Measurements from ENCODE around the gene TWIST2.
A peak's percentile ranks its signal among the peaks of the same experiment; 100 is the strongest.

The TWIST2 gene

DNA sequence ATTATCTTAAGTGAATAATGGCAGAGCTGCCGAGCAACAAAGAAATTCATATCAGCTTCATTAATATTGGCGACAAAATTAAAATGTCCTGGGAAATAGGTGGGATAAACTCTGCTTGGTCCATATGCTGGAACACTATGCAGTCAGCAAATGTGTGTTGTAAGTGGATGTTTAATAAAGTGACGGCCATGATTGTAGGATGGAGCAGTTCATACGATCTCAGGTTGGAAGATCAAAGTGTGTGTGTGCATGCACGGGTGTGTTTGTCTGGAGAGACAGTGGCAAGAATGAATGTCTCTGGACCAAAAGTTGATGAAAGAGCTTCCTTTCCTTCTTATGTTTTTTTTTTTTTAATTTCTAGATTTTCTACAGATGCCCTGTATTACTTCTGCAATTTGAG, 14.8 kb downstream of the TWIST2 start:
- Histone ChIP-seq H3K14ac (ENCODE audit: low read length) (no peak overlapping the region), H4K91ac (ENCODE audit: low read depth, low read length, poor library complexity) (no peak overlapping the region)
- no CpG with 5 or more reads among the region's 5 CpGs for WGBS, 2 donors (ENCODE audit: extremely low coverage in 2 of 2, insufficient read length in 2 of 2, insufficient replicate concordance in 1 of 2)

DNA sequence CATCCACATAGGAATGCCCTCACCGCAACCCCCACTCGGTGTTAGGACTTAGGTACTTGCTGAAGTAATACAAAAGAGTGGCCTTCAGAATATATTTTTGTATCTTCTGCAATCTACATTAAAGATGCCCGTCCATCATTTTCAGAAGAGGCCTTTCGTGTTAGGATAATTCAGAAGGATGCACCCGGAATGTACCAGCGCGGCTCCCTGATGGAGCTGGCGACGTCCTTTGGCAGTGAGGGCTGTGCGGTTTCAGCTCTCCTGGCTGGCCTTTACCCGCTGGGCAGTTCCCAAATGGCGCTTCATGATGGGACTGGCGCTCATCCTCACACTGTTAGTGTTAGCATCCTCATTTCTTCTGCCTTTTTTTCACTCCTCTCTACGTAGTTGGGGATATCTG, 15.3 kb downstream of the TWIST2 start:
- Histone ChIP-seq H2BK5ac (ENCODE audit: low read length) (no peak overlapping the region), H3K4me3 (ENCODE audit: low read length in 2 of 2) (no peak overlapping the region), H2BK120ac (ENCODE audit: low read depth, low read length) (no peak overlapping the region), H2AFZ (ENCODE audit: low read length) (no peak overlapping the region), H3K23ac (ENCODE audit: low read depth, low read length, poor library complexity) (no peak overlapping the region), H3K9ac (ENCODE audit: low read depth, low read length, poor library complexity) (no peak overlapping the region), H2BK15ac (ENCODE audit: low read length) (no peak overlapping the region), H2AK5ac (ENCODE audit: low read depth, low read length) (no peak overlapping the region), H2BK12ac (ENCODE audit: low read length) (no peak overlapping the region), H4K91ac (ENCODE audit: low read depth, low read length, poor library complexity) (no peak overlapping the region), H4K8ac (ENCODE audit: low read depth, low read length) (no peak overlapping the region), H3K4me2 (ENCODE audit: insufficient read depth, low read length, poor library complexity, severe bottlenecking) (no peak overlapping the region), H3K27ac (replicated peaks; ENCODE audit: low read length) (no peak overlapping the region), H3K9me3 (replicated peaks in 1 of 2; ENCODE audit: control insufficient read depth in 2 of 2, insufficient read depth in 1 of 2, low read depth in 1 of 2, low read length in 2 of 2) (peaks cover 0 to 2% of the 10 kb centered on the region in 2 donors), H3K18ac (ENCODE audit: low read length) (peak overlapping the region; percentile 51), H3K14ac (ENCODE audit: low read length) (no peak overlapping the region), H3K4me1 (ENCODE audit: control insufficient read depth in 2 of 2, insufficient read depth in 1 of 2, low read depth in 1 of 2, low read length in 2 of 2) (peaks cover 10 to 23% of the 10 kb centered on the region in 2 donors), H3K36me3 (replicated peaks in 1 of 2; ENCODE audit: control insufficient read depth in 2 of 2, insufficient read depth in 2 of 2, low read length in 2 of 2) (peaks cover 0 to 2% of the 10 kb centered on the region in 2 donors), H3K27me3 (ENCODE audit: control insufficient read depth in 3 of 3, insufficient read depth in 3 of 3, low read depth in 1 of 3, low read length in 3 of 3) (peaks cover 0 to 21% (median 2%) of the 10 kb centered on the region in 3 experiments), H3K79me1 (ENCODE audit: low read depth, low read length) (no peaks in the 10 kb centered on the region), H3K4ac (ENCODE audit: low read length) (no peak overlapping the region)
- WGBS, 2 donors (ENCODE audit: extremely low coverage in 2 of 2, insufficient read length in 2 of 2, insufficient replicate concordance in 1 of 2), result no CpG with 5 or more reads among the region's 14 CpGs
- DNase-seq (ENCODE audit: low spot score), result no peak

More for the DNA sequence above, 14.8 kb downstream of the TWIST2 start:
- peaks cover 0 to 17% (median 2%) of the 10 kb centered on the region in 3 experiments for H3K27me3 ChIP-seq (ENCODE audit: control insufficient read depth in 3 of 3, insufficient read depth in 3 of 3, low read depth in 1 of 3, low read length in 3 of 3)
- no peak overlapping the region for H3K9ac ChIP-seq (ENCODE audit: low read depth, low read length, poor library complexity)
- H2AK5ac ChIP-seq (ENCODE audit: low read depth, low read length), result no peak overlapping the region
- H3K4ac ChIP-seq (ENCODE audit: low read length), result no peak overlapping the region
- no peak overlapping the region for H2BK12ac ChIP-seq (ENCODE audit: low read length)
- H3K27ac ChIP-seq (replicated peaks; ENCODE audit: low read length), result no peak overlapping the region
- H2BK15ac ChIP-seq (ENCODE audit: low read length), result no peak overlapping the region
- H3K4me1 ChIP-seq (ENCODE audit: control insufficient read depth in 2 of 2, insufficient read depth in 1 of 2, low read depth in 1 of 2, low read length in 2 of 2), result peaks cover 10 to 22% of the 10 kb centered on the region in 2 donors
- no peak overlapping the region for H2BK5ac ChIP-seq (ENCODE audit: low read length)
- peaks cover 0 to 2% of the 10 kb centered on the region in 2 donors for H3K9me3 ChIP-seq (replicated peaks in 1 of 2; ENCODE audit: control insufficient read depth in 2 of 2, insufficient read depth in 1 of 2, low read depth in 1 of 2, low read length in 2 of 2)
- no peak overlapping the region for H2AFZ ChIP-seq (ENCODE audit: low read length)
- no peak overlapping the region for H3K18ac ChIP-seq (ENCODE audit: low read length)
- no peak overlapping the region for H3K4me2 ChIP-seq (ENCODE audit: insufficient read depth, low read length, poor library complexity, severe bottlenecking)
- no peak overlapping the region for H3K23ac ChIP-seq (ENCODE audit: low read depth, low read length, poor library complexity)
- no peak overlapping the region for H4K8ac ChIP-seq (ENCODE audit: low read depth, low read length)
- H3K79me1 ChIP-seq (ENCODE audit: low read depth, low read length), result no peaks in the 10 kb centered on the region
- no peak overlapping the region for H2BK120ac ChIP-seq (ENCODE audit: low read depth, low read length)
- DNase-seq (ENCODE audit: low spot score), result no peak
- peaks cover 0 to 2% of the 10 kb centered on the region in 2 donors for H3K36me3 ChIP-seq (replicated peaks in 1 of 2; ENCODE audit: control insufficient read depth in 2 of 2, insufficient read depth in 2 of 2, low read length in 2 of 2)
- H3K4me3 ChIP-seq (ENCODE audit: low read length in 2 of 2), result no peak overlapping the region

DNA sequence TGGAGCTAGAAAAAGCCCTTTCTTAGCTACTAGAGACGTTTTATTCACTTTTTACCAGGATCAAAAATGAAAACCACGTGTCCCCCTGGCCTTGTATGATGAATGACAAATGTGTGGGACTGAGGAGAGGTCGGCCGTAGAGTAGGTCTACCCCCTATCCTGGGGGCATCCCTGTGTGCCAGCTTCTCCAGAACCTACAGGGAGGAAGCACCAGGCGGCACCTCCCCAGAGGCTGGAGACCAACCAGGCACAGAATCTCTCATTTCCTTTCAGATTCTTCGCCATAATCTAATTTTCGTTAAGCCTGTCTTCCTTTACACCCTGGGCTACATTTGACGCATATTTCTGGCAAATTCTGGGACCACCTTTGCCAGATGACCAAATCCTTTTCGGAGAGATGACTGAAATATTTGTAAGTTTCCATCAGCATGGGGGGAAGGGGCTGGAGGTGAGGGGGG, 15.9 kb downstream of the TWIST2 start:
- H4K8ac ChIP-seq (ENCODE audit: low read depth, low read length), result no peak overlapping the region
- H3K4me2 ChIP-seq (ENCODE audit: insufficient read depth, low read length, poor library complexity, severe bottlenecking), result no peak overlapping the region
- peaks cover 0 to 2% of the 10 kb centered on the region in 2 donors for H3K36me3 ChIP-seq (replicated peaks in 1 of 2; ENCODE audit: control insufficient read depth in 2 of 2, insufficient read depth in 2 of 2, low read length in 2 of 2)
- H3K9ac ChIP-seq (ENCODE audit: low read depth, low read length, poor library complexity), result no peak overlapping the region
- peak overlapping the region; percentile 93 for H2AFZ ChIP-seq (ENCODE audit: low read length)
- H3K18ac ChIP-seq (ENCODE audit: low read length), result peak overlapping the region; percentile 46
- H2BK12ac ChIP-seq (ENCODE audit: low read length), result no peak overlapping the region
- H3K4me1 ChIP-seq (ENCODE audit: control insufficient read depth in 2 of 2, insufficient read depth in 1 of 2, low read depth in 1 of 2, low read length in 2 of 2), result peaks cover 10 to 28% of the 10 kb centered on the region in 2 donors
- H2BK120ac ChIP-seq (ENCODE audit: low read depth, low read length), result no peak overlapping the region
- no peak for DNase-seq (ENCODE audit: low spot score)
- H3K27ac ChIP-seq (replicated peaks; ENCODE audit: low read length), result peak overlapping the region; percentile 78
- H2AK5ac ChIP-seq (ENCODE audit: low read depth, low read length), result no peak overlapping the region
- H3K23ac ChIP-seq (ENCODE audit: low read depth, low read length, poor library complexity), result no peak overlapping the region
- no peak overlapping the region for H3K14ac ChIP-seq (ENCODE audit: low read length)
- no peak overlapping the region for H3K4ac ChIP-seq (ENCODE audit: low read length)
- peaks cover 0 to 2% of the 10 kb centered on the region in 2 donors for H3K9me3 ChIP-seq (replicated peaks in 1 of 2; ENCODE audit: control insufficient read depth in 2 of 2, insufficient read depth in 1 of 2, low read depth in 1 of 2, low read length in 2 of 2)
- peaks cover 1% of the 10 kb centered on the region for H3K79me1 ChIP-seq (ENCODE audit: low read depth, low read length)
- no peak overlapping the region for H2BK15ac ChIP-seq (ENCODE audit: low read length)
- no peak overlapping the region for H3K4me3 ChIP-seq (ENCODE audit: low read length in 2 of 2)
- H3K27me3 ChIP-seq (ENCODE audit: control insufficient read depth in 3 of 3, insufficient read depth in 3 of 3, low read depth in 1 of 3, low read length in 3 of 3), result peaks cover 0 to 25% (median 2%) of the 10 kb centered on the region in 3 experiments
- WGBS, 2 donors (ENCODE audit: extremely low coverage in 2 of 2, insufficient read length in 2 of 2, insufficient replicate concordance in 1 of 2), result no CpG with 5 or more reads among the region's 9 CpGs
- H4K91ac ChIP-seq (ENCODE audit: low read depth, low read length, poor library complexity), result no peak overlapping the region
- H2BK5ac ChIP-seq (ENCODE audit: low read length), result no peak overlapping the region

DNA sequence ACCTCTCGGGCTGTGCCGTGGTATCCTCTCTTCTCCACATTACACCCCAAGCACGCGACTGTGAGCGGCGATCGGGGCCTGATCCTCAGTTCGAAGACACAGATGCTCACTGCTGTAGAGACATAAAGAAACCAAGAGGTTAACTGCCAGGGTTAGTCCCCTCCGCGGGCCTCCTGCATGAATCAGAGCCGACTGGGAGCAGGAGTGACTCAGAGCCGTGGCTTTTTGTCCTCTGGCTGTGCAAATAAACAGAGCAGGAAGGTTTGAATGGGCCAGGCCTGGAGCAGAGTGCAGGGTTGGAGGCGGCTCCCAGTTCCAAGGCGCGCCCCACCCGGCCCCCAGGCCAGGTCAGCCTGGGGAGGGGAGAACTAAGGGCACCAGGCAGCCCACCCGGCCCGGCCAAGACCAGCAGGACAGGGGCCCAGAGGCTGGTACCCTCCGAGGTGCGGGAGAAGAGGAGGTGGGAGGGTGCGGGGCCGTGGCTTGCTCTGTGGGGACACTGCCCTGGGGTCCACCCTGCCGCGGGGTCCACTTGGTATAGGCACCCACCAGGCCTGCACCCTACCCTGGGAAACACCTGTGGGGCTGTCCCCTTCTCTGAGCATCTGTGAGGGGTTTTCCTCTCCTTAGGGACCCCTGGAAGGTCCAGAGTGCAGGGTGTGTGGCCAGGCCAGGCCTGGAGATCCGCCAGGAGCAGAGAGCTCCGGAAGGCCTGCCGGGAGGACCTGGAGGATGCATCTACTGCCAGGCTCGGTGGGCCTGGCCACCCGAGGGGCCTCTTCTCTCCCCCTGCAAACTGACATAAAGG, 16.5 kb downstream of the TWIST2 start:
- Histone ChIP-seq H2BK120ac (ENCODE audit: low read depth, low read length) (peak overlapping the region; percentile 99), H3K27ac (replicated peaks; ENCODE audit: low read length) (peak overlapping the region; percentile 78), H2AFZ (ENCODE audit: low read length) (peak overlapping the region; percentile 93), H3K14ac (ENCODE audit: low read length) (peak overlapping the region; percentile 75), H4K8ac (ENCODE audit: low read depth, low read length) (no peak overlapping the region), H3K4me3 (ENCODE audit: low read length in 2 of 2) (no peak overlapping the region), H3K23ac (ENCODE audit: low read depth, low read length, poor library complexity) (no peak overlapping the region), H3K27me3 (ENCODE audit: control insufficient read depth in 3 of 3, insufficient read depth in 3 of 3, low read depth in 1 of 3, low read length in 3 of 3) (peaks cover 0 to 25% (median 2%) of the 10 kb centered on the region in 3 experiments), H3K4me2 (ENCODE audit: insufficient read depth, low read length, poor library complexity, severe bottlenecking) (peak overlapping the region; percentile 13), H3K4me1 (ENCODE audit: control insufficient read depth in 2 of 2, insufficient read depth in 1 of 2, low read depth in 1 of 2, low read length in 2 of 2) (peaks cover 10 to 28% of the 10 kb centered on the region in 2 donors), H2BK15ac (ENCODE audit: low read length) (peak overlapping the region; percentile 96), H2BK12ac (ENCODE audit: low read length) (peak overlapping the region; percentile 91), H3K79me1 (ENCODE audit: low read depth, low read length) (peaks cover 1% of the 10 kb centered on the region), H3K36me3 (replicated peaks in 1 of 2; ENCODE audit: control insufficient read depth in 2 of 2, insufficient read depth in 2 of 2, low read length in 2 of 2) (peaks cover 0 to 2% of the 10 kb centered on the region in 2 donors), H4K91ac (ENCODE audit: low read depth, low read length, poor library complexity) (no peak overlapping the region), H2BK5ac (ENCODE audit: low read length) (peak overlapping the region; percentile 79), H3K4ac (ENCODE audit: low read length) (peak overlapping the region; percentile 94), H3K9me3 (replicated peaks in 1 of 2; ENCODE audit: control insufficient read depth in 2 of 2, insufficient read depth in 1 of 2, low read depth in 1 of 2, low read length in 2 of 2) (peaks cover 0 to 2% of the 10 kb centered on the region in 2 donors), H3K9ac (ENCODE audit: low read depth, low read length, poor library complexity) (peak overlapping the region; percentile 63), H2AK5ac (ENCODE audit: low read depth, low read length) (peak overlapping the region; percentile 99), H3K18ac (ENCODE audit: low read length) (peak overlapping the region; percentile 88)
- DNase-seq (ENCODE audit: low spot score), result peak; percentile 69
- WGBS, 2 donors (ENCODE audit: extremely low coverage in 2 of 2, insufficient read length in 2 of 2, insufficient replicate concordance in 1 of 2), result no CpG with 5 or more reads among the region's 29 CpGs

Data from neuronal stem cell (in vitro differentiated cells).